SH-SY5Y (cell line): ENCODE measurements around the gene RAG2.

Source experiments
- GATA2 ChIP-seq: IDR thresholded peaks from 2 replicates; pipeline ENCODE4 v1.6.1; 2011; ENCODE audit warnings: mild to moderate bottlenecking, low read depth, low read length
- GATA3 ChIP-seq: IDR thresholded peaks from 2 replicates; pipeline ENCODE4 v1.6.1; 2011; ENCODE audit warnings: low read depth, mild to moderate bottlenecking, low read length, moderate library complexity

DNA sequence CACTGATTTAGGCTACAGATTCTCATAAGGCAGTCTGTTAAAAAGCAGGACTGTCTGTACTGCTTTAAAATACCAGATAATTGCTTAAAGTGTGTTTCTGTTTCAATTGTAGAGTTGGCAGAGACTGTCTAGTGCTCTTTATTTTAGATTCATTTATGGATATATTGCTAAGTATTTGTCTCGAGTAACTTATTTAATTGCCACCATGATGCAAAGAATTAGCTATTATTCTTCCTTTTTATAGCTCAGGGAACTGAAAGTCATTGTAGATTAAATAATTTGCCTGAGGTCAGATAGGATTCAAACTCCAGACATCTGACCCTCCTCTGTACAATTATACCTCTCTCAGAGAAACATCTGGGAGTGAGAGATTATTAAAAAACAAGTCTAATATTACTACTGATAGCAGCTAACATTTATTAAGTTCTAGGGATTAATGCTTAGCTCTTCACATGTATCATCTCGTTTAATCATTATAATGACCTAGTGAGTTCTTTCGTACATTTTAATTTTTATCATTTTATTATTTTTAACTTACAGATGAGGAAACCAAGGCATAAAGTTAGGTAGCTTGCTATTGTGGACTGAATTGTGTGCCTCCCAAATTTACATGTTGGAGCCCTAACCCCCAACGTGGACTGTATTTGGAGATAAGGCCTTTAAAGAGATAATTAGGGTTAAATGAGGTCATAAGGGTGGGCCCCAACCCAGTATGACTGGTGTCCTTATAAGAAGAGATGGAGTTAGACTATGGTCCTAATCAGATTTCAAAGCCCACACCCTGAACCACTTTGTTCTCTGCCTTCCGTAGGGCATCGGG, 19.7 kb upstream of the RAG2 start:
- no peak for TF ChIP-seq GATA2
- no peak for TF ChIP-seq GATA3
